Rectal smooth muscle tissue (tissue), 1 donor: ENCODE results near the gene MRPS12.
"Not testable (repeated sequence)": the region's sequence is repeated elsewhere in the genome, so short reads cannot be mapped to it uniquely, and the experiment has no call there.

ENCODE experiments used
- H3K27ac ChIP-seq: one replicate; pipeline ENCODE4 v1.7.0; 2013; ENCODE audit warnings: low read depth, low read length, inconsistent platforms
- H3K27me3 ChIP-seq: one replicate; pipeline ENCODE4 v1.7.0; 2013; ENCODE audit warnings: low read length; ENCODE audit not compliant: control insufficient read depth, insufficient read depth
- H3K36me3 ChIP-seq: one replicate; pipeline ENCODE4 v1.7.0; 2013; ENCODE audit warnings: low read length; ENCODE audit not compliant: control insufficient read depth, insufficient read depth
- H3K4me1 ChIP-seq: one replicate; pipeline ENCODE4 v1.7.0; 2013; ENCODE audit warnings: low read length; ENCODE audit not compliant: control insufficient read depth, insufficient read depth
- H3K4me3 ChIP-seq: one replicate; pipeline ENCODE4 v1.7.0; 2013; ENCODE audit warnings: low read length
- H3K9ac ChIP-seq: one replicate; pipeline ENCODE4 v1.7.0; 2013; ENCODE audit warnings: low read length

Gene MRPS12

GRCh38 chr19:38930776-38931520, at the start of gene MRPS12:
Gene MRPS12, plus strand, starts transcription at chr19:38930944. Its CDS starts 351 bp downstream, at chr19:38931295.
- H3K4me1 ChIP-seq: peaks cover 7% of the 10 kb centered on the region
- peak within 1 kb of the TSS; percentile 53 for H3K9ac ChIP-seq
- no peaks in the 10 kb centered on the region for H3K27me3 ChIP-seq
- peaks cover 11% of the 10 kb centered on the region for H3K36me3 ChIP-seq
- H3K27ac ChIP-seq: peak within 1 kb of the TSS; percentile 94
- peak within 1 kb of the TSS; percentile 79 for H3K4me3 ChIP-seq

GRCh38 chr19:38883286-38883685, 47.5 kb upstream of the MRPS12 start:
- no peak overlapping the region for H3K9ac ChIP-seq
- no peak overlapping the region for H3K27ac ChIP-seq
- H3K27me3 ChIP-seq: no peaks in the 10 kb centered on the region
- H3K4me3 ChIP-seq: no peak overlapping the region
- peaks cover 3% of the 10 kb centered on the region for H3K4me1 ChIP-seq
- H3K36me3 ChIP-seq: peaks cover 5% of the 10 kb centered on the region

GRCh38 chr19:38884691-38885090, 46.1 kb upstream of the MRPS12 start:
- not testable (repeated sequence) for H3K9ac ChIP-seq, H3K4me3 ChIP-seq, H3K4me1 ChIP-seq, H3K27me3 ChIP-seq, H3K27ac ChIP-seq
- H3K36me3 ChIP-seq: peaks cover 19% of the 10 kb centered on the region

GRCh38 chr19:38888876-38889275, 41.9 kb upstream of the MRPS12 start:
- H3K27me3 ChIP-seq: no peaks in the 10 kb centered on the region
- H3K27ac ChIP-seq: no peak overlapping the region
- H3K36me3 ChIP-seq: peaks cover 17% of the 10 kb centered on the region
- no peak overlapping the region for H3K4me3 ChIP-seq
- no peak overlapping the region for H3K9ac ChIP-seq
- H3K4me1 ChIP-seq: peaks cover 3% of the 10 kb centered on the region

- peaks cover 3% of the 10 kb centered on the region for H3K4me1 ChIP-seq
- H3K4me3 ChIP-seq: no peak overlapping the region
- H3K9ac ChIP-seq: no peak overlapping the region
- H3K27me3 ChIP-seq: no peaks in the 10 kb centered on the region
- H3K36me3 ChIP-seq: peaks cover 17% of the 10 kb centered on the region
- no peak overlapping the region for H3K27ac ChIP-seq
These were observed 40.9 kb upstream of the MRPS12 start for GRCh38 chr19:38889803-38890202.

GRCh38 chr19:38890686-38891085, 40.1 kb upstream of the MRPS12 start:
- no peak overlapping the region for H3K4me3 ChIP-seq
- H3K4me1 ChIP-seq: peaks cover 3% of the 10 kb centered on the region
- H3K27ac ChIP-seq: no peak overlapping the region
- H3K27me3 ChIP-seq: no peaks in the 10 kb centered on the region
- peaks cover 17% of the 10 kb centered on the region for H3K36me3 ChIP-seq
- no peak overlapping the region for H3K9ac ChIP-seq

- peaks cover 17% of the 10 kb centered on the region for H3K36me3 ChIP-seq
- H3K4me3 ChIP-seq: no peak overlapping the region
- H3K9ac ChIP-seq: no peak overlapping the region
- H3K27ac ChIP-seq: no peak overlapping the region
- H3K4me1 ChIP-seq: no peaks in the 10 kb centered on the region
- no peaks in the 10 kb centered on the region for H3K27me3 ChIP-seq
These were observed 39.0 kb upstream of the MRPS12 start for GRCh38 chr19:38891771-38892170.

- Histone ChIP-seq H3K27me3 (no peaks in the 10 kb centered on the region), H3K4me1 (no peaks in the 10 kb centered on the region), H3K27ac (no peak overlapping the region), H3K9ac (no peak overlapping the region), H3K36me3 (peaks cover 17% of the 10 kb centered on the region), H3K4me3 (no peak overlapping the region)
These were observed 37.9 kb upstream of the MRPS12 start for GRCh38 chr19:38892841-38893240.

GRCh38 chr19:38893341-38893771, 37.4 kb upstream of the MRPS12 start:
- Histone ChIP-seq H3K4me1 (no peaks in the 10 kb centered on the region), H3K27ac (no peak overlapping the region), H3K9ac (no peak overlapping the region)

GRCh38 chr19:38894968-38895367, 35.8 kb upstream of the MRPS12 start:
- Histone ChIP-seq H3K27me3 (no peaks in the 10 kb centered on the region), H3K36me3 (peaks cover 2% of the 10 kb centered on the region), H3K4me1 (no peaks in the 10 kb centered on the region), H3K4me3 (no peak overlapping the region), H3K9ac (no peak overlapping the region), H3K27ac (no peak overlapping the region)

More at GRCh38 chr19:38893341-38893771, 37.4 kb upstream of the MRPS12 start:
- Histone ChIP-seq H3K27me3 (no peaks in the 10 kb centered on the region), H3K4me3 (no peak overlapping the region), H3K36me3 (peaks cover 16% of the 10 kb centered on the region)

GRCh38 chr19:38898788-38899446, 31.8 kb upstream of the MRPS12 start:
- peak overlapping the region; percentile 90 for H3K9ac ChIP-seq
- H3K4me3 ChIP-seq: peak overlapping the region; percentile 95
- H3K27ac ChIP-seq: peak overlapping the region; percentile 80
- peaks cover 7% of the 10 kb centered on the region for H3K4me1 ChIP-seq
- no peaks in the 10 kb centered on the region for H3K36me3 ChIP-seq
- no peaks in the 10 kb centered on the region for H3K27me3 ChIP-seq

- no peaks in the 10 kb centered on the region for H3K36me3 ChIP-seq
- H3K9ac ChIP-seq: peak within 1 kb of the TSS; percentile 90
- H3K4me1 ChIP-seq: peaks cover 7% of the 10 kb centered on the region
- no peaks in the 10 kb centered on the region for H3K27me3 ChIP-seq
- H3K27ac ChIP-seq: peak within 1 kb of the TSS; percentile 80
- peak within 1 kb of the TSS; percentile 95 for H3K4me3 ChIP-seq
These were observed 31.1 kb upstream of the MRPS12 start, which contains the start of the genes NFKBIB and SIRT2 for GRCh38 chr19:38899447-38900201. Gene NFKBIB, plus strand, starts transcription at chr19:38899969. Its CDS starts 64 bp downstream, at chr19:38900033. Gene SIRT2, minus strand, starts transcription at chr19:38899618. Its CDS starts 97 bp downstream, at chr19:38899521.
